ENCODE data around the gene A2M.

Gene A2M

DNA sequence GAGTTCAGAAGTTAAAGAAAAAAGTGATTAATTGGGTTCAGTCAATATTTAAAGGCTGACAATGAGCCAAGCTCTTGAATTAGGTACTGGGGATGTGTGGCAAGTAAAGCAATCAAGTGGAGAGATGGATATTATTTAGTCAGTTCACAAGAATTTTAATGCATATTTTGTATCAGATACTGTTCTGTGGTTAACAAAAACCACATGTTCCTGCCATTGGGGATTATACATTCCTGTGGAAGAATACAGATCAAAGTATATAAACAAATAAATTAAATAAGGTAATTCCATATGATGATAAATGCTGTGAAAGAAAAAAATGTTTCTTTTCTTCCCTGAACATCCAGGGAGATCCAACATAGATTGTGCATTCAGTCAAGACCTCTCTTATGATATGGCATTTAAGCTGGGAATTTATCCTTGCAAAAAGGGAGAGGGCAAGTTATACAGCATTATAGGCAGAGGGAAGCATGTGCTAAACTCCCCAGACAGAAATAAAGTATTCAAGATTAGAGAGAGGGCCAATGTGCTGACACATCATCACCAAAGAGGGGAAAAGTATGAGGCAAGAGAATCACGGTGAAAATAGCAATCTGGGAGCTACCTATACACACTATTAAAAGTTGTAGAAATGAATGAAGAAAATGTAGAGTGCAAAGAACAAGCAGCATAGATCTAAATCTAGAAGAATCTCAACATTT, 17.6 kb upstream of the A2M start:
- DNase-seq, result no peak
- Histone ChIP-seq H3K36me3 (no peaks in the 10 kb centered on the region), H3K9me3 (no peaks in the 10 kb centered on the region), H3K4me3 (ENCODE audit: low read depth, low read length) (no peak overlapping the region), H3K4me1 (no peaks in the 10 kb centered on the region), H3K27me3 (no peaks in the 10 kb centered on the region)
- TF ChIP-seq, protein P1, sequence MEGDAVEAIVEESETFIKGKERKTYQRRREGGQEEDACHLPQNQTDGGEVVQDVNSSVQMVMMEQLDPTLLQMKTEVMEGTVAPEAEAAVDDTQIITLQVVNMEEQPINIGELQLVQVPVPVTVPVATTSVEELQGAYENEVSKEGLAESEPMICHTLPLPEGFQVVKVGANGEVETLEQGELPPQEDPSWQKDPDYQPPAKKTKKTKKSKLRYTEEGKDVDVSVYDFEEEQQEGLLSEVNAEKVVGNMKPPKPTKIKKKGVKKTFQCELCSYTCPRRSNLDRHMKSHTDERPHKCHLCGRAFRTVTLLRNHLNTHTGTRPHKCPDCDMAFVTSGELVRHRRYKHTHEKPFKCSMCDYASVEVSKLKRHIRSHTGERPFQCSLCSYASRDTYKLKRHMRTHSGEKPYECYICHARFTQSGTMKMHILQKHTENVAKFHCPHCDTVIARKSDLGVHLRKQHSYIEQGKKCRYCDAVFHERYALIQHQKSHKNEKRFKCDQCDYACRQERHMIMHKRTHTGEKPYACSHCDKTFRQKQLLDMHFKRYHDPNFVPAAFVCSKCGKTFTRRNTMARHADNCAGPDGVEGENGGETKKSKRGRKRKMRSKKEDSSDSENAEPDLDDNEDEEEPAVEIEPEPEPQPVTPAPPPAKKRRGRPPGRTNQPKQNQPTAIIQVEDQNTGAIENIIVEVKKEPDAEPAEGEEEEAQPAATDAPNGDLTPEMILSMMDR (IDR thresholded peaks at IDR 0.05; ENCODE audit: low read depth, low read length), result no peak

DNA sequence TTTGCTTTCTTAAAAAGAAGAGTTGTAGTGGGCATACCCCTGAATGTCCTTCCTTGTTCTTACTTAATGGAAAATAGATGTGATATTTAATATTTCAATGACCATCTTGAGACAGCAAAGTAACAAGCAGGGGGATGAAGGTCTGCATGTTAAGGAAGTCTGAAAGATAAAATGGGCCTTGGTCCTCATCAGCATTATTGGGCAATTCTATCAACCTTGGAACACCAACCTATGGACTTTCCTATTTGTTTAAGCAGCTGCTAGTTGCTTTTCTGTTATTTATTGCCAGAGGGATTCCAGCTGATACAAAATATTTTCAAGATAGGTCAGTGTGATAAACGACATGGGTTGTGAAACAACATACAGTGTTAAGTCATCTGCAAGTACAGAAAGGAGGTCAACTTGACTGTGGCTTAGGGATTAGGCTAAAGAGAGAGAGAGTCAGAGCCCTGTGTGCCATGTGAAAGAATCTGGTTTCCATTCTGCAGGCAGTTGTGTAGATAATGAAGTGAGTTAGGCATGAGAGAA, 16.4 kb upstream of the A2M start:
- H3K4me1 ChIP-seq, result no peaks in the 10 kb centered on the region
- TF ChIP-seq, protein P1 (IDR thresholded peaks at IDR 0.05; ENCODE audit: low read depth, low read length), result no peak
- H3K4me3 ChIP-seq (ENCODE audit: low read depth, low read length), result no peak overlapping the region
- H3K27me3 ChIP-seq, result no peaks in the 10 kb centered on the region
- H3K36me3 ChIP-seq, result no peaks in the 10 kb centered on the region
- DNase-seq, result no peak
- H3K9me3 ChIP-seq, result no peaks in the 10 kb centered on the region

DNA sequence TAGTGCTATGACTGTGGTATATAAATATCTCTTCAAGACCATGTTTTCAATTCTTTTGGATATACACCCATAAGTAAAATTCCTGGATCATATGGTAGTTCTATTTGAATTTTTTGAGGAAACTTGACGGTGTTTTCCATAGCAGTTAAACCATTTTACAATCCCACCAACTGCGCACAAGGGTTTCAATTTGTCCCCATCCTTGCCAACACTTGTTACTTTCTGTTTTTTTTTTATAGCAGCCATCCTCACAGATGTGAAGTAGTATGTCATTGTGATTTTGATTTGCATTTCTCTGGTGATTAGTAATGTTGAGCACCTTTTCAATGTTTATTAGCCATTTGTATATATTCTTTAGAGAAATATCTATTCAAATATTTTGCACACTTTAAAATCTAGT, 14.5 kb upstream of the A2M start:
- Histone ChIP-seq H3K4me3 (ENCODE audit: low read depth, low read length) (no peak overlapping the region), H3K27me3 (peaks cover 1% of the 10 kb centered on the region), H3K4me1 (no peaks in the 10 kb centered on the region), H3K9me3 (no peaks in the 10 kb centered on the region), H3K36me3 (no peaks in the 10 kb centered on the region)
- DNase-seq, result no peak
- TF ChIP-seq, protein P1 (IDR thresholded peaks at IDR 0.05; ENCODE audit: low read depth, low read length), result no peak

DNA sequence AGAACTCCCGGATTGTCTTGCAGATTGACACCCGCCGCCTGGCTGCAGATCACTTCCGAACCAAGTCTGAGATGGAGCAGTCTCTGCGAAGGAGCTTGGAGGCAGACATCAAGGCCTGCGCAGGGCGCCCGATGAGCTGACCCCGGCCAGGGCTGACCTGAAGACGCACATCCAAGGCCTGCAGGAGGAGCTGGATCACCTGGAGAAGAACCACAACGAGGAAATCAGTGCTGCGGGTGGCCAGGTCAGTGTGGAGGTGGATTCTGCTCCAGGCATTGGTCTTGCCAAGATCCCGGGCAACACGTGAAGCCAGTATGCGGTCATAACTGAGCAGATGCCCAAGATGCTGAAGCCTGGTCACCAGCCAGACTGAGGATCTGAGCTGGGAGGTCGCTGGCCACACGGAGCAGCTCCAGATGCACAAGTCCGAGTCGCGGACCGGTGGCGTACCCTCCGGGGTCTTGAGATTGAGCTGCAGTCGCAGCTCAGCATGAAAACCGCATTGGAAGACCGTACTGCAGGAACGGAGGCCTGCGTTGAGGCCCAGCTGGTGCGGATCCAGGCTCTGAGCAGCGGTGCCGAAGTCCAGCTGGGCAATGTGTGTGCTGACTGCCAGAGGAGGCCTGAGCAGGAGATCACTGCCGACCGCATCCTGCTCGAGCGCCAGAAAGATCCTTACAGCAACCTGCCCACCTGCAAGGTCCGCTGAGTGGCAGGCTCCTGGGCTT, 12.4 kb upstream of the A2M start:
- Histone ChIP-seq H3K27me3 (peaks cover 17% of the 10 kb centered on the region), H3K4me1 (no peaks in the 10 kb centered on the region), H3K9me3 (no peaks in the 10 kb centered on the region), H3K36me3 (no peaks in the 10 kb centered on the region), H3K4me3 (ENCODE audit: low read depth, low read length) (no peak overlapping the region)
- TF ChIP-seq, protein P1 (IDR thresholded peaks at IDR 0.05; ENCODE audit: low read depth, low read length), result no peak
- DNase-seq, result no peak

DNA sequence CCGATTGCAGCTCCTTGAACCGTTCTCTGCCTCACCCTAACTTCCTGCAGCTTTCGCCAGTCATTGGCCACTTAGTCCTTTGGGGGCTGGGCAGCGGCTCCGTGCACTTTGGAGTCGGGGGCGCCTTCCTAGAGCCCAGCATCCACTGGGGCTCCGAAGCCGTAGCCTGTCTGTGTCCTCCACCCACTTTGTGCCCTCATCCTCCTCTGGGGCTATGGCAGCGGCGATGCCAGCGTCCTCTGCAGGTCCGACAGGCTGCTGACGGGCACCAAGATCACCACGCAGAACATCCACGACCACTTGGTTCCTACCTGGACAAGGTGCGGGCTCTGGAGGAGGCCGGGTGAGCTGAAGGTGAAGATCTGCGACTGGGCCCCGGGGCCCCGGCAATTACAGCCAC, 11.8 kb upstream of the A2M start:
- TF ChIP-seq, protein P1 (IDR thresholded peaks at IDR 0.05; ENCODE audit: low read depth, low read length), result no peak
- Histone ChIP-seq H3K36me3 (no peaks in the 10 kb centered on the region), H3K27me3 (peaks cover 18% of the 10 kb centered on the region), H3K4me3 (ENCODE audit: low read depth, low read length) (no peak overlapping the region), H3K9me3 (no peaks in the 10 kb centered on the region), H3K4me1 (no peaks in the 10 kb centered on the region)
- no peak for DNase-seq
